ENCODE results near the gene GLUL. TPM values are rescaled to one million over a fixed set of nuclear protein-coding genes. Genes with fewer than 3 reads are reported as not detected.

GLUL gene
- total RNA-seq, 2 experiments from 2014 or later: 18.3 to 77.4 TPM

- Mint-ChIP-seq H3K4me1 (no peaks in the 10 kb centered on the region), H3K27ac (no peak overlapping the region), H3K36me3 (no peaks in the 10 kb centered on the region), H3K4me3 (no peak overlapping the region), H3K9me3 (ENCODE audit: low read depth) (no peaks in the 10 kb centered on the region), H3K27me3 (no peaks in the 10 kb centered on the region)
- CTCF ChIA-PET: interaction anchor here (1.1 to 1.4 kb wide), 2 partner anchors 229 to 231 kb away, joined by 3 to 4 read pairs; no protein-coding TSS in a partner anchor
- no peak for ATAC-seq
- DNase-seq: no peak
These were observed 17.3 kb downstream of the GLUL start for GRCh38 chr1:182374101-182374834.

- DNase-seq (no peak), ATAC-seq (no peak)
- Mint-ChIP-seq H3K36me3 (peaks cover 1% of the 10 kb centered on the region), H3K4me1 (no peaks in the 10 kb centered on the region), H3K27me3 (peaks cover 13% of the 10 kb centered on the region), H3K4me3 (no peak overlapping the region), H3K9me3 (ENCODE audit: low read depth) (no peaks in the 10 kb centered on the region), H3K27ac (no peak overlapping the region)
- CTCF ChIA-PET: interaction anchor here (1.1 kb wide), 1 partner anchor 288 kb away, joined by 5 read pairs; no protein-coding TSS in a partner anchor
These were observed 21.1 kb downstream of the GLUL start for GRCh38 chr1:182370532-182370931.

GRCh38 chr1:182368903-182369302, 22.7 kb downstream of the GLUL start:
- Mint-ChIP-seq H3K4me3 (no peak overlapping the region), H3K4me1 (no peaks in the 10 kb centered on the region), H3K27ac (no peak overlapping the region), H3K27me3 (peaks cover 17% of the 10 kb centered on the region), H3K36me3 (peaks cover 1% of the 10 kb centered on the region), H3K9me3 (ENCODE audit: low read depth) (peaks cover 2% of the 10 kb centered on the region)
- DNase-seq (no peak), ATAC-seq (no peak)
- CTCF ChIA-PET: no interaction called here

- Mint-ChIP-seq H3K27me3 (peaks cover 20% of the 10 kb centered on the region), H3K4me3 (no peak overlapping the region), H3K9me3 (ENCODE audit: low read depth) (peaks cover 2% of the 10 kb centered on the region), H3K4me1 (no peaks in the 10 kb centered on the region), H3K36me3 (peaks cover 1% of the 10 kb centered on the region), H3K27ac (no peak overlapping the region)
- ATAC-seq (no peak), DNase-seq (no peak)
- CTCF ChIA-PET: no interaction called here
These were observed 23.2 kb downstream of the GLUL start for GRCh38 chr1:182368358-182368757.

DNA sequence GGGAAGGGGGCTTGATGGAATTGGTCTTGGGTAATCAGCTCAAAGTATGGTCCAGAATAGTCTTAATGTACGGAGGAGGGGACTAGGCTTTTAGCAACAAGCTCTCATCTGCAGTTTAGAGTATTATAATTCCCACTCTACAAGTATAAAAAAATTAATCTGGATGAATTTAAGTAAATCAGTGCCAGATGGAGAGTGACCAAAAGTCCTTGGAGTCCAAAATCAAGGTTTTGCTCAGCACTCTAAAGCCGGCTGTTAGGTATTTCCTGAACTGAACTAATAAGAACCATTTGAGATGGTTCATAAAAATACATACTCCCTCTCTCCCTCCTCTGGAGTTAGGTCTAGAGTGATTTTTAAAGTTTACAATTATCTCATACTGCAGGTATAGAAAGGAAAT, 23.7 kb downstream of the GLUL start:
- H3K4me3 Mint-ChIP-seq: no peak overlapping the region
- no peak overlapping the region for H3K27ac Mint-ChIP-seq
- CTCF ChIA-PET: no interaction called here
- peaks cover 1% of the 10 kb centered on the region for H3K36me3 Mint-ChIP-seq
- DNase-seq (no peak), ATAC-seq (no peak)
- peaks cover 2% of the 10 kb centered on the region for H3K9me3 Mint-ChIP-seq (ENCODE audit: low read depth)
- no peaks in the 10 kb centered on the region for H3K4me1 Mint-ChIP-seq
- H3K27me3 Mint-ChIP-seq: peaks cover 20% of the 10 kb centered on the region

DNA sequence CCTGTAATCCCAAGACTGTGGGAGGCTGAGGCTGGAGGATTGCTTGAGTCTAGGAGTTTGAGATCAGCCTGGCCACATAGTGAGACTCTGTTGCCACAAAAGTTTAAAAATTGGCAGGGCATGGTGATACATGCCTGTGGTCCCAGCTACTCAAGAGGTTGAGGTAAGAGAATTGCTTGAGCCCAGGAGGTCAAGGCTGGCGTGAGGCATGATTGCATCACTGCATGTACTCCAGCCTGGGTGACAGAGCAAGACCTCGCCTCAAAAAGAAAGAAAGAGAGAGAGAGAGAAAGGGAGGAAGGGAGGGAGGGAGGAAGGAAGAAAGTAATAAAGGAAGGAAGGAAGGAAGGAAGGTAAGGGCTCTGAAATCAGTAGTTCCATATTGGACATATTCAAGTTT, 25.0 kb downstream of the GLUL start:
- no peak overlapping the region for H3K4me3 Mint-ChIP-seq
- no peak for DNase-seq
- ATAC-seq: no peak
- H3K36me3 Mint-ChIP-seq: peaks cover 1% of the 10 kb centered on the region
- no peak overlapping the region for H3K27ac Mint-ChIP-seq
- CTCF ChIA-PET: no interaction called here
- H3K9me3 Mint-ChIP-seq (ENCODE audit: low read depth): peaks cover 2% of the 10 kb centered on the region
- H3K4me1 Mint-ChIP-seq: no peaks in the 10 kb centered on the region
- H3K27me3 Mint-ChIP-seq: peaks cover 20% of the 10 kb centered on the region

DNA sequence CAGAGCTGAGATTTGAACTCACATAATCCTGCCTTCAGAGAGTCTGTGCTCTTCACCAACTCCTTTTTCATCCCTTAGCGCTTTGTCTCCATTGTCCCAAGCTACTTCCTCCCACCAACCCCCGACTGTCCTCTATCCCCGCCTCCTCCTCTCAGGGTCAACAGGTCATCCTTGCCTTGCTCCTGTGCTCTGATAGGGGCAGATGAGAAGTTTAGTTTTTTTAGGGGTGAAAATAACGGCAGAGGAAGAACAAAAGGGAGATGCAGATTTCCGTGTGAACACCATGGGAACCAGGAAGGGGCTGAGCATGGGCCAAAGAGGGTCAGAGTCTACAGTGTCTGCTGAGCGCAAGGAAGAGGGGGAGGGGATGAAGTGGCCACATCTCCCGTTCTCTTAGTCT, 31.9 kb downstream of the GLUL start:
- no peak overlapping the region for H3K27ac Mint-ChIP-seq
- peaks cover 6% of the 10 kb centered on the region for H3K27me3 Mint-ChIP-seq
- CTCF ChIA-PET: no interaction called here

DNA sequence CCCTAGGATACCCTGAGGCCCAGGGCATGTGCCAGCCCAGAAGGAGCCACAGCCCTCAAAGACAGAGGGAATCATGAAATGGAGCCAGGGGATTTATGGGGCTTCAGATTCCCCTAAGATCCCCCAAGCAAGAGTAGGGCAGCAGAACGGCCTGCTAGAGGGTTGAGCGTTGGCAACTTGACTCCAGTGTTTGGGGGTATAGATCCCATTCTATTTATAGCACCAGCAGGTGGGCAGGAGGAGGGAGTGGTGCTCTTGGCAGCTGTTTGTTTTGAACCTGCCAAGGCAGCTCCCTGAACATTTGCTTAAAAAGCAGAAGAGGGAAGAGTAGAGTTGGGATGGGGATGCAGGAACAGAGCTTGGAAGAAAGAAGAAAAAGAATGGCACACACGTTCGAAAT, 33.7 kb downstream of the GLUL start:
- DNase-seq: no peak
- CTCF ChIA-PET: no interaction called here
- no peak for ATAC-seq
- peaks cover 2% of the 10 kb centered on the region for H3K27me3 Mint-ChIP-seq
- H3K27ac Mint-ChIP-seq: no peak overlapping the region
- H3K9me3 Mint-ChIP-seq (ENCODE audit: low read depth): no peaks in the 10 kb centered on the region
- H3K4me1 Mint-ChIP-seq: no peaks in the 10 kb centered on the region
- no peak overlapping the region for H3K4me3 Mint-ChIP-seq
- no peaks in the 10 kb centered on the region for H3K36me3 Mint-ChIP-seq

More for the DNA sequence above, 31.9 kb downstream of the GLUL start:
- DNase-seq (no peak), ATAC-seq (no peak)
- Mint-ChIP-seq H3K4me1 (no peaks in the 10 kb centered on the region), H3K9me3 (ENCODE audit: low read depth) (no peaks in the 10 kb centered on the region), H3K36me3 (no peaks in the 10 kb centered on the region), H3K4me3 (no peak overlapping the region)

DNA sequence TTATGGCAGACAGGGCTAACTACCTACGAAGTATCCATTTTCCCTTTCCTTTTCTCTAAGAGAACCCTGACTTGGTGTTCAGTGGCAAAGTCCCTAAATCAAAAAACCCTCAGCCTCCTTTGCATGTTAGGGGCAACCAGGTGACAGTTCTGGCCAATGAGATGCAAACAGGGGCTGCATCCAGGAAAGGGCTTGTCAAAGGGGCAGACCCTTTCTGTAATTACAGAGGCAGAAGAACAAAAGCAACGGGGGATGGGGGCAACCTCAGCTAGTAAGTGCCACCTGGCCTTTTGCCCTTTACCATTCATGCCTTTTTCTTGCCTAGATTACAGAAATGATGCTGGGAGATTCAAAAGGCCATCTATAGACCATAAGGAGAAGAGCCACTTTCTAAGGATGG, 34.4 kb downstream of the GLUL start:
- DNase-seq: no peak
- no peak for ATAC-seq
- H3K36me3 Mint-ChIP-seq: no peaks in the 10 kb centered on the region
- peaks cover 5% of the 10 kb centered on the region for H3K27me3 Mint-ChIP-seq
- no peak overlapping the region for H3K27ac Mint-ChIP-seq
- H3K4me1 Mint-ChIP-seq: no peaks in the 10 kb centered on the region
- CTCF ChIA-PET: no interaction called here
- H3K4me3 Mint-ChIP-seq: no peak overlapping the region
- no peaks in the 10 kb centered on the region for H3K9me3 Mint-ChIP-seq (ENCODE audit: low read depth)

DNA sequence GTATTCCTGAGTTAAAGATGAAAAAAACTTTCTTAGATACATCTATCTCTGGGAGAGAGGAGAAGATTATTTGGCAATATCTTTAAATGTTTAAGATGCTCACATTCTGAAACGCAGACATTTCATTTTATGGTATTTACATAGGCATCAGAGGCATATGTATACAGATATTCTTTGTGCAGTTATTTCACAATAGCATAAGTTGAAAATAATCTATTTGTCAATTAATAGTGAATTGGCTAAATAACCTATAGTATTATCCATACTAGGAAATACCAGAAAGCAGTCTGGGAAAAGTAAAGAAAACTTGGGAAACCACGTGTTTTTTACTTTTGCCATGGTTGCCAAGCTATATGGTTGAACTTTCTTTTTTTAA, 35.9 kb downstream of the GLUL start:
- ATAC-seq (no peak), DNase-seq (no peak)
- H3K27me3 Mint-ChIP-seq: peaks cover 5% of the 10 kb centered on the region
- no peak overlapping the region for H3K27ac Mint-ChIP-seq
- H3K4me3 Mint-ChIP-seq: no peak overlapping the region
- no peaks in the 10 kb centered on the region for H3K4me1 Mint-ChIP-seq
- H3K36me3 Mint-ChIP-seq: no peaks in the 10 kb centered on the region
- CTCF ChIA-PET: no interaction called here
- no peaks in the 10 kb centered on the region for H3K9me3 Mint-ChIP-seq (ENCODE audit: low read depth)

- no peaks in the 10 kb centered on the region for H3K36me3 Mint-ChIP-seq
- peaks cover 2% of the 10 kb centered on the region for H3K27me3 Mint-ChIP-seq
- no peak overlapping the region for H3K4me3 Mint-ChIP-seq
- ATAC-seq (no peak), DNase-seq (no peak)
- H3K4me1 Mint-ChIP-seq: no peaks in the 10 kb centered on the region
- CTCF ChIA-PET: no interaction called here
- no peak overlapping the region for H3K27ac Mint-ChIP-seq
- H3K9me3 Mint-ChIP-seq (ENCODE audit: low read depth): no peaks in the 10 kb centered on the region
These were observed 39.7 kb downstream of the GLUL start for GRCh38 chr1:182351790-182352364.

- Mint-ChIP-seq H3K27me3 (peaks cover 2% of the 10 kb centered on the region), H3K27ac (no peak overlapping the region), H3K4me1 (no peaks in the 10 kb centered on the region), H3K4me3 (no peak overlapping the region), H3K9me3 (ENCODE audit: low read depth) (no peaks in the 10 kb centered on the region), H3K36me3 (no peaks in the 10 kb centered on the region)
- CTCF ChIA-PET: interaction anchor here (0.9 kb wide), 1 partner anchor 207 kb away, joined by 3 read pairs; no protein-coding TSS in a partner anchor
- ATAC-seq: no peak
- DNase-seq: no peak
These were observed 40.8 kb downstream of the GLUL start for GRCh38 chr1:182350839-182351238.

DNA sequence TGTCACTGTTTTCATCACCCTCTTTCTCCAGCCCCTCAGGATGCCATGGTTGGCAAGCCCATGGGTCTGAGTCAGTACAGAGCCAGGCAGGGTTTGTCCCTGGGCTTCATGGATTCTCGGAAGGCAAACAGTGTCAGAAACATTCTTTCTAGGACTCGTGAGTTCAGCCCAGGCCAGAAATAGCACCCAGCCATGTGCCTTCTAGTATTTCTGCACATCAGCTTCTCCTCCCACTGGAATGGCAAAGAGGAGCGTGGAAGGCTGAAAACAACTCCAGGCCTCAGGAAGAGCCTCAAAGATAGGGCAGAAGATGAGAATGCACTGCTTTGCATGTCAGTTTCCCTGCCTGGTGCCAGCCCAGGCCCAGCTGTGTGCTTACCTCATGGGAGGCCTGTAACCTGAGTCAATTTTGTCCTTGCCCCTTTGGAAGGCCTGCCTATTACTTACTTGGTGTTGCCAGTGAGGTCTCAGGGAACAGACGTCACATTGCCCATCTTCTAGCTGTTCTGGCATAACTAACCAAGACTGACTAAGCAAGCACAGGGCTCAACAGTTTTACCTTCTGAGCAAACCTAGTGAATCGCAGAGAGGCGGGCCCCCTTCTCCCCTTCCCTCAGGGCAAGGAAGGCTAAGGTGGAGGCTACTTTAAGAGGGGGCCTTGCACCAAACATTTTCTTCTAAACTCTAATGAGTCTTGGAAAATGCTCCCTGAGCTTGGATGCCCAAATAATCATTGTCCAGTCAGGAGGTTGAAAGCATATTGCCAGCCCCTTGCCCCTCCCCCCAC, 42.4 kb downstream of the GLUL start:
- no peak for ATAC-seq
- no peak overlapping the region for H3K4me3 Mint-ChIP-seq
- no peaks in the 10 kb centered on the region for H3K4me1 Mint-ChIP-seq
- no peak for DNase-seq
- H3K9me3 Mint-ChIP-seq (ENCODE audit: low read depth): no peaks in the 10 kb centered on the region
- peaks cover 2% of the 10 kb centered on the region for H3K27me3 Mint-ChIP-seq
- CTCF ChIA-PET: interaction anchor here (1.4 kb wide), 1 partner anchor 206 kb away, joined by 4 read pairs; no protein-coding TSS in a partner anchor
- no peak overlapping the region for H3K27ac Mint-ChIP-seq
- H3K36me3 Mint-ChIP-seq: no peaks in the 10 kb centered on the region

DNA sequence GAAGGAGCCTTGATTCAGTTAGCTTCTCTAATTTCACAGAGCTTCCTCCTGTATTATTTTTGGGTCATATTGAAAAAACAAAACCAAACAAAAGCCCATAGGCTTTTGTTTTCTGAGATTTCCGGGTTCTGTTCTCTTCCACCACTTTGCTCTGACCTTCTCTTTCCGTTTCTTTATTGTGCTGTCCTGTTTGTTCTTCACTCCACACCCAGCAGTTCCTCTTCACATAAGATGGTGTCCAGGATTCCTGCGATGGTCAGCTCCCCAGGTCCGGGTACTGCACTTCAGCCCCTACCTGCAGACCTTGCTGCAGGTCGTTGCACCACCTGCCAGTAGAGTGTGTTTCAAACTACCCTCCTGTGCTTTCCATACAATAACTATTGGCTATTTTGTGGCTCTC, 44.6 kb downstream of the GLUL start:
- Mint-ChIP-seq H3K27ac (no peak overlapping the region), H3K4me3 (no peak overlapping the region), H3K4me1 (no peaks in the 10 kb centered on the region), H3K9me3 (ENCODE audit: low read depth) (no peaks in the 10 kb centered on the region), H3K36me3 (no peaks in the 10 kb centered on the region), H3K27me3 (no peaks in the 10 kb centered on the region)
- DNase-seq (no peak), ATAC-seq (no peak)
- CTCF ChIA-PET: interaction anchor here (0.7 kb wide), 1 partner anchor 45 kb away, joined by 3 read pairs; no protein-coding TSS in a partner anchor
